A549 (cell line): ENCODE results near the gene ZNRF4.

Experiments
- CTCF ChIP-seq: fragments of >200 bp; sonication (Bioruptor Twin); formaldehyde crosslinking; IDR thresholded peaks from 3 replicates; pipeline ENCODE4 v1.5.1; 2016
- EP300 ChIP-seq, 2 experiments: fragments of >200 bp; sonication (Bioruptor Twin); formaldehyde crosslinking; IDR thresholded peaks; 2 replicates in 1 of 2; 3 replicates in 1 of 2; pipeline ENCODE4 v1.6.1; 2016 to 2017
- JUNB ChIP-seq: fragments of >200 bp; sonication (Bioruptor Twin); formaldehyde crosslinking; IDR thresholded peaks from 2 replicates; pipeline ENCODE4 v1.6.1; 2016

- TF ChIP-seq EP300 (IDR thresholded peaks at IDR 0.05) (no peak), CTCF (no peak), JUNB (no peak)
These were observed 19.6 kb upstream of the ZNRF4 start for GRCh38 chr19:5435642-5436017.
